ENCODE data around the gene RET. TPM values are rescaled to one million over a fixed set of nuclear protein-coding genes. Genes with fewer than 3 reads are reported as not detected.

RET gene
- total RNA-seq, 2 donors from 2014 or later = 1.9 to 3.3 TPM

DNA sequence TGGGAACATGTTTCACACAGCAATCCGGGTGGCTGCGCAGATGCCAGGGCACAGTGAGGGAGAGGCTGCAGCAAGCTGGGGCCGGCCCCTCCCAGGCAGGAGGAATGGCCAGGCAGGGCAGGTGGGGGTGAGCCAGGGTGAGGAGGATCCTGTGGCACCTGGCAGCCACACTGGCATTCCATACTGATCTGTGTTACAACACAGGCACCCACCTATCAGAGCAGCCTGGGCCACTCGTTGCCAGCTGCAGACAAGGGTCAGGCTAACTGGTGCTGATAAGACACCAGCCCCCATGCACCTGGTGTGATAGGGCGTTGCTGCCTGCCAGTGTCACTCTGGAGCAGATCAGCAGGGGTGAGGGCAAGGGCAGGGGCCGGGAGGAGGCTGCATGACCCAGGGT is 16.6 kb upstream of the RET start:
- DNase-seq = no peak
- Histone ChIP-seq H3K4me3 (no peak overlapping the region), H3K9ac (ENCODE audit: low read depth in 2 of 2, low read length in 2 of 2) (no peak overlapping the region), H3K4me1 (no peaks in the 10 kb centered on the region), H3K27ac (no peak overlapping the region), H3K9me3 (no peaks in the 10 kb centered on the region), H3K27me3 (no peaks in the 10 kb centered on the region), H3K36me3 (no peaks in the 10 kb centered on the region)
- intact Hi-C loops (cut with DNase I) = no loop called here
- TF ChIP-seq, protein P1, sequence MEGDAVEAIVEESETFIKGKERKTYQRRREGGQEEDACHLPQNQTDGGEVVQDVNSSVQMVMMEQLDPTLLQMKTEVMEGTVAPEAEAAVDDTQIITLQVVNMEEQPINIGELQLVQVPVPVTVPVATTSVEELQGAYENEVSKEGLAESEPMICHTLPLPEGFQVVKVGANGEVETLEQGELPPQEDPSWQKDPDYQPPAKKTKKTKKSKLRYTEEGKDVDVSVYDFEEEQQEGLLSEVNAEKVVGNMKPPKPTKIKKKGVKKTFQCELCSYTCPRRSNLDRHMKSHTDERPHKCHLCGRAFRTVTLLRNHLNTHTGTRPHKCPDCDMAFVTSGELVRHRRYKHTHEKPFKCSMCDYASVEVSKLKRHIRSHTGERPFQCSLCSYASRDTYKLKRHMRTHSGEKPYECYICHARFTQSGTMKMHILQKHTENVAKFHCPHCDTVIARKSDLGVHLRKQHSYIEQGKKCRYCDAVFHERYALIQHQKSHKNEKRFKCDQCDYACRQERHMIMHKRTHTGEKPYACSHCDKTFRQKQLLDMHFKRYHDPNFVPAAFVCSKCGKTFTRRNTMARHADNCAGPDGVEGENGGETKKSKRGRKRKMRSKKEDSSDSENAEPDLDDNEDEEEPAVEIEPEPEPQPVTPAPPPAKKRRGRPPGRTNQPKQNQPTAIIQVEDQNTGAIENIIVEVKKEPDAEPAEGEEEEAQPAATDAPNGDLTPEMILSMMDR (IDR thresholded peaks at IDR 0.05) = no peak

DNA sequence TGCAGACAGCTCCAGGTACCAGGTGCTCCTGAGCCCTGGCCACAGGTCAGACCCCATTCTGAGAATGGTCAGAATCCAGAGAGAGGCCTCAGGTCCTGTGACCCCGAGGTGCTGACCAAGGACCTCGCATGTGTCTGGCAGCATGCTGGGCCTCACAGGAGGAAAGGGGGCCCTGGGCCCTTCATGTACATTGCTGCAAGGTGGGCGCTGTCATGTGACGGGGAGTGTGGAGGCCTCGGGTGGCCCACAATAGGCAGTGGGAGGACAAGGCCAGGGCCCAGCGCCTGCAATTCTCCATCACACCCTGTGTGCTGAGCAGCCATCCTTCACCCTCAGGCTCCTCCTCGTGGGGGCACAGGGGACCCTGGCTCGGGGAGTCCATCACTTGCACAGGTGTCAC is 15.5 kb upstream of the RET start:
- DNase-seq = no peak
- Histone ChIP-seq H3K4me1 (no peaks in the 10 kb centered on the region), H3K9me3 (no peaks in the 10 kb centered on the region), H3K36me3 (no peaks in the 10 kb centered on the region), H3K27ac (no peak overlapping the region), H3K27me3 (no peaks in the 10 kb centered on the region), H3K9ac (ENCODE audit: low read depth in 2 of 2, low read length in 2 of 2) (no peak overlapping the region), H3K4me3 (no peak overlapping the region)
- TF ChIP-seq, protein P1 (IDR thresholded peaks at IDR 0.05) = no peak
- intact Hi-C loops (cut with DNase I) = no loop called here

DNA sequence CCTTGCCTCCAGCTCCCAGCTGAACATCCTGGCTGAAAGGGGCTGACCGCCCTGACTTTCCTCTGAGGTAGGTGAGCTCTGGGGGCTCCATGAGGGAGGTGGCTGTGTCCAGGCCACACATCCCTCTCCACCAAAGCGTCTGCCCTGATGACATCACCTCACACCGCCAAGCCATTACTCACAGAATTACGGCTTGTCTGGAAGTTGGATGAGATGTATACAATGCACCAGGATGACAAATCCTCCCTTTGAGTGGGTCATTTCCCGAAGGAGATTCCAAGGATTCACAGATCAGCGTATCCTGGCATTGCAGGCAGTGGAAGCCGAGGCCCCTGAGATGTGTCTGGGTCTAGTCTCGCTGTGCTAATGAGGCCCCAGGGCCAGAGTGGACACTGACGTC is 15.1 kb upstream of the RET start:
- DNase-seq = no peak
- TF ChIP-seq, protein P1 (IDR thresholded peaks at IDR 0.05) = no peak
- H3K9me3 ChIP-seq = no peaks in the 10 kb centered on the region
- H3K4me3 ChIP-seq = no peak overlapping the region
- intact Hi-C loops (cut with DNase I) = no loop called here
- no peaks in the 10 kb centered on the region for H3K4me1 ChIP-seq
- H3K36me3 ChIP-seq = no peaks in the 10 kb centered on the region
- no peak overlapping the region for H3K9ac ChIP-seq (ENCODE audit: low read depth in 2 of 2, low read length in 2 of 2)
- H3K27me3 ChIP-seq = no peaks in the 10 kb centered on the region
- H3K27ac ChIP-seq = no peak overlapping the region

DNA sequence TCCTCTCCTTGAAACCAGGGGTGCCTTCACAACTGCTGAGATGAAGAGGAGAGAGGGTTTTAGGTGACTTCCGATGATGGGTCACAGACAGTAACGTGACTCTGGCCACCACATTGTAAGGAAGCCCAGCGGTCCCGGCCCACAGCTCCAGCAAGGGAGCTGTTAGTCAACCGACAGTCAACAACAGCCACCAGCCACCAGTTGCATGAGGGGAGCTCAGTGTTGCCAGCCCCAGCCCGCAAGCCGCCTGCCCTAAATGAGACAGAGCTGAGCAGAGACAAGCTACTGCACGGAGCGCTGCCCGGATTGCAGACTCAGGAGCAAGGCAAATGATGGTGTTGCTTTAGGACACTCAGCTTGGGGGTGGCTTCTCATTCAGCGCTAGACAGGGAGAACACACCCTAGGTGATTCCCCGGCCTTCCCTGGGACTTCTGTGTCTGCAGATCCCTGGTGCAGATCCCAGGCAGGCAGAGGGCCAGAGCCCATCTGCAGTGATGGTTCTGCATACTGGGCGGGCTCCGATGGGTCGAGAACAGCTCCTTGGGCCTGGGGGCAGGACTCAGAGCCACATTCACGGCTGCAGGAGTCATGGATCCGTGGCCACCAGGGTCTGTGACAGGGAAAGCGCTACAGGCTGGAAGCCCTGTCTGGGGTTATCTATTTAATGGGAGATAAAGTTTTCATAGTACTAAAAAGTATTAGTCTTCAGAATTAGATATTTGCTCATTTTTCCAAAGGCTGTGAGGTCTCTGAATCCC is 14.3 kb upstream of the RET start:
- no peak for DNase-seq
- Histone ChIP-seq H3K9ac (ENCODE audit: low read depth in 2 of 2, low read length in 2 of 2) (no peak overlapping the region), H3K9me3 (no peaks in the 10 kb centered on the region), H3K27me3 (no peaks in the 10 kb centered on the region), H3K4me1 (no peaks in the 10 kb centered on the region), H3K36me3 (no peaks in the 10 kb centered on the region), H3K4me3 (no peak overlapping the region), H3K27ac (no peak overlapping the region)
- intact Hi-C loops (cut with DNase I) = no loop called here
- TF ChIP-seq, protein P1 (IDR thresholded peaks at IDR 0.05) = no peak

DNA sequence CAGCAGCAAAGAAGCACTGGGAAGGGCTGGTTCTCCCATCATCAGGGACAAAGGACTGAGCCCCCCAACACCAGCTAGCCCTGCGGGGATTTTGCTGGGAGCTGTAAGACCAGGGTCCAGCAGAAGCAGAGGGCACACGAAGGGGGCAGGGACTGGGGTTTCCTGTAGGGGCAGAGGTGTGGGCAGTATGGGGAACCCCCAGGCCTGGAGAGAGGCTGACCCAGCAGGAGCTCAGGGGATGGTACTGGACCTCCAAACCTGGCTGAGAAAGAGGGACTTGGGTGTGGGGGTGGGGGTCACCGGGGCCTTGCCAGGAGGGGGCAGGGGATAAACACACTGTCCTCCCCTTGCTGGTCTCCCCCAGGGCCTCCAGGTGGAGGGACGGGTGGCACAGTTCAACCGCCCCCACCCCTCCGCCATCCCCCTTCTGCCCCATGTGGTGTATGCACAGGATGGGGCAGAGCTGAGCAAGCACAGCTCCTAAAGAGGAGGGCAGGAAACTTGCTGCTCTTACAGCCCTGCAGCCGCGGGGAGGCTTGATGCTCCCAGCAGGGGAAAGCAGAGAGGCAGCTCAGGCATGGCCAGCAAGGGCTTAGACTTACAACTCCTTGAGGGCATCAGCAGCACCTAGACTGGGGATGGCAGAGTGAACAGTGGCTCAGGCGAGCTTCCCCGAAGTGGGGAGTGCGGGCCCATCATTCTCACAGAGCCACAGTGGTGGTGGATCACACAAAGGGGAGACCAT is 12.4 kb upstream of the RET start:
- Histone ChIP-seq H3K27me3 (no peaks in the 10 kb centered on the region), H3K4me1 (no peaks in the 10 kb centered on the region), H3K9ac (ENCODE audit: low read depth in 2 of 2, low read length in 2 of 2) (no peak overlapping the region), H3K36me3 (no peaks in the 10 kb centered on the region), H3K9me3 (no peaks in the 10 kb centered on the region), H3K27ac (no peak overlapping the region), H3K4me3 (no peak overlapping the region)
- TF ChIP-seq, protein P1 (IDR thresholded peaks at IDR 0.05) = no peak
- intact Hi-C loops (cut with DNase I) = no loop called here
- no peak for DNase-seq
